NCI-H526 treated with DMSO at 0.1 percent for 48 hours (cell line): ENCODE results near the gene MAPK8.

Source experiments
- DNase-seq: peaks from one replicate; lab custom pipeline; 2025; lab: John Stamatoyannopoulos, UW

The MAPK8 gene

GRCh38 chr10:48449501-48450232 lies 143.2 kb downstream of the MAPK8 start:
- no peak for DNase-seq

GRCh38 chr10:48450233-48450740 lies 143.8 kb downstream of the MAPK8 start:
- no peak for DNase-seq

- DNase-seq, result no peak
Measured at GRCh38 chr10:48450741-48451466, 144.4 kb downstream of the MAPK8 start.

- no peak for DNase-seq
Measured at GRCh38 chr10:48451969-48452878, 145.7 kb downstream of the MAPK8 start.

DNA sequence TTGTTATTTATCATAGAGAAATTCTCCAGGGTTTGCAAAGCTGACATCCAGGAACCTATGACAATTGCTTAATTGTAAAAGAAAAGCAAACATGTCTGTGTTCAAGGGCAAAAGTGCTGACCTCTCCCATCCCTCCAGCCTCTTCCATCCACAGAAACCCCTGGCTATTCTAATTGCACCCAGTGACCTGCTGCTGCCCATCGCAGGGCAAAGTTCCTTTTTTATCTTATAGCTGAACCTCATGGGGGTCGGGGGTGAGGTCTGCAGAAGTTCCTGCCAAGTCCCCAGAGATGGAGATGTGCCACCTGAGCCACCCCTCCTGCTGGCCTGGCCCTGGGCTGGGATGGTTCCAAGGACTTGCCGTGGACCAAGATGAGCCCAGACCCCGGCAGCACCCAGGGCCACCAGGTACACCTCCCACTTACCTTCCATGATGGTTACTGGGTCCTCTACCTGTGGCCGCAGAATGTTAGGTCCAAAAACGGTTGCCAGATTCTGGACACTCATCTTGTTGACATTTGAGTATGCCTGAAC lies 146.5 kb downstream of the MAPK8 start:
- no peak for DNase-seq

- no peak for DNase-seq
Measured at GRCh38 chr10:48453451-48454301, 147.2 kb downstream of the MAPK8 start.

- no peak for DNase-seq
Measured at GRCh38 chr10:48454302-48455054, 148.0 kb downstream of the MAPK8 start.

DNA sequence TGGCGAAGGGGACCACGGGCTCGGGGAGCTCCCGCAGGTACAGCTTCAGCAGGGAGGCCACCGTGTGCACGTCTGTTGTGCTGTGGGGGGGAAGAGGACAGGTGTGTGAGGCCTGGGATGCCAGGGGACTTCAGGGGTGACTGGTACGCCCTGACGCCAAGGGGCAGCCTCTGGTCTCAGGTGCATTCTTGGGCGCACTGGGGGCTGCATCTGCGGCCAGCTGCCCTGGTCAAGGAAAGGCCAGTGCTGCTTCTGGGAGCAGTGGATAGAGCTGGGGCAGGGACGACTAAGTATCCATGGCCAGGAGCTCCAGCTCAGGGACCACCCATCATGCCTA lies 148.5 kb downstream of the MAPK8 start:
- DNase-seq, result no peak

GRCh38 chr10:48455392-48456151 lies 149.1 kb downstream of the MAPK8 start:
- no peak for DNase-seq

DNA sequence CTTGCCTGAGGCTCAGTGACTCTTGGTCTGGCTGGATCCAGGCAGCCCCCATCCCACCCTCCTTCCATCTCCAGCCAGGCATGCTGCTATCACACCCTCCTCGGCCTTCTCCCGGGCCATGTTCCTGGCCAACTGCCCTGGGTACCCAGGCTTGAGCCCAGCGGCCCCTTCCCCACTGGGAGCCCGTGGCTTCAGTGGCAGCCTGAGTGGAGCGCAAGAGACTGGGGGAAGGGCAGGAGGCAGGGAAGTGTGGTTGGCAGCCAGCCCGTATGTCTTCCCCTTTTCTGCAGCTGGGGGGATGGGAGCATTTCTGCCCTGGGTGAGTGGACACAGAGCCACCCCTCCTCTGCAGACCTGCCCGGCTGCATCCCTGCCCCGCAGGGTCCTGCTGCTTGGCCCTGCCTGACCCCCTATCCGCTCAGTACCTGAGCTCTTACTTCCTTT lies 149.9 kb downstream of the MAPK8 start:
- DNase-seq, result no peak

DNA sequence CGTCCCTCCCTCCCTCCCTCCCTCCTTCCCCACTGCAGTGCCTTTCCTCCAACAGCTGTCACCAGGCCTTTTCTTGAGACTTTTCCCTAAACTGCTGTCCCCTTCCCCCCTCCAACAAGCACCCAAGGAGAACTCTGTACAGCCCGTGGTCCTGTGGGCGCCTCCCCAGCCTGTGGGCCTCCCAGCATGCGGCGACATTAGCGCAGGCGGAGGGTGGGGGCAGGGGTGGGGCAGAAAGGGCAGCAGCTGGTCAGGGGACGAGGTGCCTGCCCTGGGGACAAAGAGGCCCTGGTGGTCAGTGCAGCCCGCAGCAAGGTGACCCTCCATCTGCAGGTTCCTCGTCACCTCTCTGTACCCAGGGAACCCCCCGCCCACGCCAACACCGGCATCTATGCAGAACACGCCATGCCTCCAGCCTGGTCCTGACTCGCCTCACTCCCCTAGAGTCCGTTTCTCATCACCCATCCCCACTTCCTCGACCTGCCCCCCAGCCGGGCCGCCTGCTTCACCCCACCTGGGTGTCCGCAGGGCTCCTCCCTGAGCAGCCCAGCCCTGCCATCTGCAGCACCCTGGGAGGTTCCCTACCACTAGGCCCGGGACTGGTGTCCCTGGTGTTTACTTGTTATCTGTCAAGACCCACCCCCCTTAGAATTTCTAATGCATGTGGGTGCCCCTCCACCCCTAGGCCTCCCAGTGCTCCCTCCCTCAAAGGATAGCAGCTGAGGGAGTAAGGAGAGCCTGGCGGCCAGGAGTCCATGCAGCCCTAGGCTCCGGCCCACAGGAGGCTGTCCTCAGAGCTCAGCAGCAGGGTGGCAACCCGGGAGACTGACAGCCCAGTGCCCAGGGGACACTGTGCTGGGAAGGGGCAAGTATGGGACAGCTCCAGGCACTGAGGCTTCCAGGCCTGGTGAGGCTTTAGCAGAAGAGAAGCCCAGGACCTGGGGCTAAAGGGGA lies 150.6 kb downstream of the MAPK8 start:
- no peak for DNase-seq

- no peak for DNase-seq
Measured at GRCh38 chr10:48457949-48458661, 151.6 kb downstream of the MAPK8 start.

- DNase-seq, result no peak
Measured at GRCh38 chr10:48458662-48459048, 152.2 kb downstream of the MAPK8 start.

GRCh38 chr10:48459270-48460150 lies 153.0 kb downstream of the MAPK8 start:
- no peak for DNase-seq

- DNase-seq, result no peak
Measured at GRCh38 chr10:48460182-48460581, 153.7 kb downstream of the MAPK8 start.

GRCh38 chr10:48461623-48462481 lies 155.4 kb downstream of the MAPK8 start:
- DNase-seq, result no peak
